OCI-LY7 (cell line): Measurements from ENCODE around the gene RALA. TPM values are rescaled to one million over a fixed set of nuclear protein-coding genes. Genes with fewer than 3 reads are reported as not detected.
A peak's percentile ranks its signal among the peaks of the same experiment; 100 is the strongest.

ENCODE experiments used
- BruUV-seq: library from RNA; stranded (reverse); fragments of 400-500 nt; replicated peaks from 2 replicates; lab custom pipeline; 2021; lab: Mats Ljungman, UMichigan
- CTCF ChIA-PET: fragments of 300-600 bp; sonication (Branson Sonifier 250); formaldehyde crosslinking; loops from one replicate; lab custom pipeline; 2022; ENCODE audit warnings: antibody characterized with exemption; ENCODE audit not compliant: unreplicated experiment; lab: Charles Lee
- POLR2A ChIA-PET: fragments of 300-600 bp; sonication (Branson Sonifier 250); formaldehyde crosslinking; loops from one replicate; lab custom pipeline; 2022; ENCODE audit warnings: antibody characterized with exemption; lab: Charles Lee
- DNase-seq: peaks from one replicate; pipeline ENCODE4 v3.0.0-alpha.2; 2015; ENCODE audit warnings: low spot score
- H2AFZ ChIP-seq: fragments of 200-600 bp; sonication (generic), shearing (Covaris generic); 2 replicates; pipeline ENCODE4 v1.6.1; 2014; ENCODE audit warnings: mild to moderate bottlenecking, antibody characterized with exemption, low read length, moderate library complexity
- H3K27ac ChIP-seq: fragments of 200-600 bp; sonication (generic); 2 replicates; pipeline ENCODE4 v1.5.1; 2014; ENCODE audit warnings: mixed run types, low read depth, mild to moderate bottlenecking, moderate library complexity, low read length, inconsistent platforms; ENCODE audit not compliant: poor library complexity, severe bottlenecking
- H3K36me3 ChIP-seq: fragments of 200-600 bp; sonication (generic); 2 replicates; pipeline ENCODE4 v1.6.1; 2014; ENCODE audit warnings: mild to moderate bottlenecking, antibody characterized with exemption, low read length, moderate library complexity, mixed read lengths; ENCODE audit not compliant: insufficient read depth
- H3K4me1 ChIP-seq: fragments of 200-600 bp; sonication (generic); 2 replicates; pipeline ENCODE4 v1.5.1; 2014; ENCODE audit warnings: mild to moderate bottlenecking, low read length; ENCODE audit not compliant: insufficient read depth, poor library complexity, severe bottlenecking
- H3K4me2 ChIP-seq: fragments of 200-600 bp; sonication (generic); 2 replicates; pipeline ENCODE4 v1.6.1; 2014; ENCODE audit warnings: mild to moderate bottlenecking, low read length
- H3K4me3 ChIP-seq: fragments of 200-600 bp; sonication (generic); 2 replicates; pipeline ENCODE4 v1.5.1; 2014; ENCODE audit warnings: mild to moderate bottlenecking, low read depth, low read length; ENCODE audit not compliant: poor library complexity, severe bottlenecking
- H3K79me2 ChIP-seq: fragments of 200-600 bp; sonication (generic); 2 replicates; pipeline ENCODE4 v1.6.1; 2016; ENCODE audit warnings: low read depth, mild to moderate bottlenecking, low read length, moderate library complexity, mixed read lengths; ENCODE audit not compliant: insufficient read depth
- H3K9me2 ChIP-seq: fragments of 200-600 bp; sonication (generic); 2 replicates; pipeline ENCODE4 v1.6.1; 2016; ENCODE audit warnings: mild to moderate bottlenecking, low read length, mixed read lengths; ENCODE audit not compliant: insufficient read depth
- H3K9me3 ChIP-seq: fragments of 200-600 bp; sonication (generic); 2 replicates; pipeline ENCODE4 v1.6.1; 2014; ENCODE audit warnings: mild to moderate bottlenecking, mixed run types, low read length, mixed read lengths
- H4K20me1 ChIP-seq: fragments of 200-600 bp; sonication (generic); 2 replicates; pipeline ENCODE4 v1.6.1; 2014; ENCODE audit warnings: mild to moderate bottlenecking, antibody characterized with exemption, low read length, moderate library complexity, mixed read lengths; ENCODE audit not compliant: insufficient read depth
- CTCF ChIP-seq: fragments of 200-600 bp; sonication (generic); conservative IDR thresholded peaks from 2 replicates; pipeline ENCODE4 v1.5.1; 2014; ENCODE audit warnings: mild to moderate bottlenecking, antibody characterized with exemption, low read length, moderate library complexity, mixed read lengths
- EZH2phosphoT487 ChIP-seq: fragments of 200-600 bp; sonication (generic); IDR thresholded peaks from 2 replicates; pipeline ENCODE4 v1.6.1; 2018; ENCODE audit warnings: low read depth, borderline replicate concordance, mild to moderate bottlenecking, mixed run types, antibody characterized with exemption, low read length, moderate library complexity, mixed read lengths
- intact Hi-C: fragments of 100-400 bp; cut with micrococcal nuclease; formaldehyde crosslinking; loops from one replicate; pipeline ENCODE4 v1.10.0; 2022; ENCODE audit not compliant: unreplicated experiment
- total RNA-seq, 2 experiments: library from RNA; depleted of rRNA in 1 of 2; stranded (reverse); fragments of >200 nt in 1 of 2; shearing (Covaris generic) in 1 of 2; gene quantifications; 2 replicates each; pipeline ENCODE4 v1.2.3, GENCODE V29; 2014 to 2022

RALA gene
- total RNA-seq, 2 experiments from 2014 or later = 6.4 to 31.0 TPM

GRCh38 chr7:39621784-39622411, 1.5 kb upstream of the RALA start:
- H3K36me3 ChIP-seq = no peaks in the 10 kb centered on the region
- peaks cover 18% of the 10 kb centered on the region for H4K20me1 ChIP-seq
- H3K4me2 ChIP-seq = peak overlapping the region; percentile 91
- H2AFZ ChIP-seq = no peak overlapping the region
- DNase-seq = no peak
- BruUV-seq = no TSS peak
- no peaks in the 10 kb centered on the region for H3K9me2 ChIP-seq
- H3K27ac ChIP-seq = no peak overlapping the region
- intact Hi-C loops = loop anchor here (2.0 to 5.0 kb wide), 4 partner anchors 55 to 510 kb away; partner anchors contain the start of genes MPLKIP and YAE1
- peaks cover 27% of the 10 kb centered on the region for H3K4me1 ChIP-seq
- peak overlapping the region; percentile 86 for H3K4me3 ChIP-seq
- no peaks in the 10 kb centered on the region for H3K9me3 ChIP-seq
- ChIA-PET CTCF (interaction anchor here (0.8 to 1.1 kb wide), 3 partner anchors 55 to 124 kb away, joined by 3 read pairs; no protein-coding TSS in a partner anchor), POLR2A (interaction anchor here (0.5 to 2.0 kb wide), 11 partner anchors 10 to 503 kb away, joined by 3 to 13 read pairs (median 3); partner anchors contain the start of gene YAE1)
- TF ChIP-seq EZH2phosphoT487 = no peak
- TF ChIP-seq CTCF = 0 out of 2 replicates have a peak, but pooled peaks have one; percentile 15
- peaks cover 29% of the 10 kb centered on the region for H3K79me2 ChIP-seq

GRCh38 chr7:39622609-39623008, 763 bp upstream of the RALA start:
- intact Hi-C loops = loop anchor here (1.0 to 5.0 kb wide), 5 partner anchors 56 to 510 kb away; partner anchors contain the start of genes MPLKIP and YAE1
- Histone ChIP-seq H3K36me3 (no peaks in the 10 kb centered on the region), H3K4me1 (peaks cover 27% of the 10 kb centered on the region), H3K9me3 (no peaks in the 10 kb centered on the region), H3K4me2 (peak overlapping the region; percentile 91), H3K27ac (no peak overlapping the region), H2AFZ (peak overlapping the region; percentile 87), H3K79me2 (peaks cover 37% of the 10 kb centered on the region), H3K9me2 (no peaks in the 10 kb centered on the region), H4K20me1 (peaks cover 18% of the 10 kb centered on the region), H3K4me3 (peak overlapping the region; percentile 86)
- CTCF ChIA-PET = interaction anchor here (0.8 kb wide), 2 partner anchors 56 to 123 kb away, joined by 3 read pairs; no protein-coding TSS in a partner anchor
- TSS peak; percentile 82 for BruUV-seq
- TF ChIP-seq EZH2phosphoT487 (no peak), CTCF (no peak)
- POLR2A ChIA-PET = interaction anchor here (0.6 to 2.0 kb wide), 13 partner anchors 9 to 405 kb away, joined by 3 to 13 read pairs (median 3); partner anchors contain the start of gene YAE1
- no peak for DNase-seq
